Activated B cell treated with CpG ODN at 0.5 μM for 24 hours (primary cell): Measurements from ENCODE around the gene ADRA2C. TPM values are rescaled to one million over a fixed set of nuclear protein-coding genes. Genes with fewer than 3 reads are reported as not detected.

Experiments used
- ATAC-seq: fragments of 200-7000 bp; cut with Tn5 transposase; one replicate; pipeline ENCODE4 v1.10.0; 2021; ENCODE audit warnings: low read depth, mild to moderate bottlenecking, moderate library complexity
- CTCF ChIA-PET: fragments of 350-600 bp; sonication (Branson Sonifier 250); formaldehyde crosslinking; loops from one replicate; lab custom pipeline; 2021; ENCODE audit warnings: antibody characterized with exemption; lab: Charles Lee
- POLR2A ChIA-PET: fragments of 350-600 bp; sonication (Branson Sonifier 250); formaldehyde crosslinking; loops from one replicate; lab custom pipeline; 2021; ENCODE audit warnings: antibody characterized with exemption; lab: Charles Lee
- DNase-seq: peaks from one replicate; pipeline ENCODE4 v3.0.0; 2022
- H3K27ac Mint-ChIP-seq: one replicate; pipeline ENCODE4 v1.8.0; 2020; ENCODE audit warnings: mixed read lengths
- H3K27me3 Mint-ChIP-seq: one replicate; pipeline ENCODE4 v1.8.0; 2021; ENCODE audit warnings: mixed read lengths
- H3K36me3 Mint-ChIP-seq: one replicate; pipeline ENCODE4 v1.8.0; 2021; ENCODE audit warnings: low read depth, mixed read lengths
- H3K4me1 Mint-ChIP-seq: one replicate; pipeline ENCODE4 v1.8.0; 2021; ENCODE audit warnings: mixed read lengths
- H3K4me3 Mint-ChIP-seq: one replicate; pipeline ENCODE4 v1.8.0; 2020; ENCODE audit warnings: mild to moderate bottlenecking, mixed read lengths
- H3K9me3 Mint-ChIP-seq: one replicate; pipeline ENCODE4 v1.8.0; 2020; ENCODE audit warnings: mixed read lengths
- intact Hi-C: fragments of 100-400 bp; cut with micrococcal nuclease; formaldehyde crosslinking; loops from one replicate; pipeline ENCODE4 v1.15.1; 2024
- total RNA-seq: library from RNA; stranded (reverse); gene quantifications from 2 replicates; pipeline ENCODE4 v1.2.3, GENCODE V29; 2022
- TF ChIP-seq, protein P1 (sequence below): fragments of 200-600 bp; IDR thresholded peaks from one replicate; pipeline ENCODE4 v1.8.0; 2022; ENCODE audit warnings: antibody characterized with exemption, mild to moderate bottlenecking

Gene ADRA2C
- total RNA-seq, 1 donor from 2014 or later, result not detected

DNA sequence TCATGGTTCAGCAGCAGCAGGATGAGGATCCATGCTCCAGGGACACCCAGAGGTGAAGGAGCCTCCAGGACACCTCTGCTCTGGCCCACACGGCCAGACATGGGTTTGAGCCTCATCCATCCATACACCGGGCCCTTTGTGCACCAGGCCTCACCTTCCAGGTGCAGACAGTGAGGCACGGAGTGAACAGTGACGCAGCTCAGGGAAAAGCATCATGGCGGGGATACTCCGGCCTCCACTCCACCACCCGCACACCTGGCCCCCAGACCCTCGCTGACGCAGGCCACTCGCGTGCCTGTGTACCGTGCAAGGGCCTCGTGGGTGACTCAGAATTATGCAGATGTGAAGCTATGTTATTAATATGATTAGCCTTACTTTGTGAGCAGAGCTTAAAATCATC is 33.3 kb downstream of the ADRA2C start:
- ChIA-PET CTCF (no interaction called here), POLR2A (no interaction called here)
- TF ChIP-seq, protein P1, sequence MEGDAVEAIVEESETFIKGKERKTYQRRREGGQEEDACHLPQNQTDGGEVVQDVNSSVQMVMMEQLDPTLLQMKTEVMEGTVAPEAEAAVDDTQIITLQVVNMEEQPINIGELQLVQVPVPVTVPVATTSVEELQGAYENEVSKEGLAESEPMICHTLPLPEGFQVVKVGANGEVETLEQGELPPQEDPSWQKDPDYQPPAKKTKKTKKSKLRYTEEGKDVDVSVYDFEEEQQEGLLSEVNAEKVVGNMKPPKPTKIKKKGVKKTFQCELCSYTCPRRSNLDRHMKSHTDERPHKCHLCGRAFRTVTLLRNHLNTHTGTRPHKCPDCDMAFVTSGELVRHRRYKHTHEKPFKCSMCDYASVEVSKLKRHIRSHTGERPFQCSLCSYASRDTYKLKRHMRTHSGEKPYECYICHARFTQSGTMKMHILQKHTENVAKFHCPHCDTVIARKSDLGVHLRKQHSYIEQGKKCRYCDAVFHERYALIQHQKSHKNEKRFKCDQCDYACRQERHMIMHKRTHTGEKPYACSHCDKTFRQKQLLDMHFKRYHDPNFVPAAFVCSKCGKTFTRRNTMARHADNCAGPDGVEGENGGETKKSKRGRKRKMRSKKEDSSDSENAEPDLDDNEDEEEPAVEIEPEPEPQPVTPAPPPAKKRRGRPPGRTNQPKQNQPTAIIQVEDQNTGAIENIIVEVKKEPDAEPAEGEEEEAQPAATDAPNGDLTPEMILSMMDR, result no peak
- DNase-seq (no peak), ATAC-seq (no peak)
- Mint-ChIP-seq H3K4me1 (no peaks in the 10 kb centered on the region), H3K9me3 (peaks cover 19% of the 10 kb centered on the region), H3K27me3 (peaks cover 3% of the 10 kb centered on the region), H3K4me3 (no peak overlapping the region), H3K27ac (no peak overlapping the region), H3K36me3 (no peaks in the 10 kb centered on the region)
- intact Hi-C loops, result no loop called here

DNA sequence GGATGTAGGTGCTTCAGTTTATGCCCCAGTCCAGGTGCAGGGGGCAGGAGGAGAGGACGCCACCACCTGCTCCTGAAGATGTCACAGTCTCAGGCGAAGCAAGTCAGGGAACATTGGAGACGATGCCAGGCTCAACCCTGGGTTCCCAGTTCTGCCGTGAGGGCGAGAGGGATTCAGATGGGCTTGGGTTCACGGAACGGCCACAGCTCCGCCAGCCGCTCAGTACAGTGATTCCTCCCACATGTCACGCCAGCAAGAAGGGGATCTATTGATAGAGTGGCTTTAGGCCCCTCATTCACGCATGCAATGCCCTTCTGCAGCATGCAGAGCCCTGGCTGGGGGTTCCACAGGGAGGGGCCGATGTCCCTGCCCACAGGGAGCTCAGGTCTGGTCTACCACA is 34.2 kb downstream of the ADRA2C start:
- TF ChIP-seq, protein P1, result no peak
- H3K36me3 Mint-ChIP-seq, result no peaks in the 10 kb centered on the region
- ATAC-seq (no peak), DNase-seq (no peak)
- peaks cover 3% of the 10 kb centered on the region for H3K27me3 Mint-ChIP-seq
- H3K4me3 Mint-ChIP-seq, result no peak overlapping the region
- POLR2A ChIA-PET, result no interaction called here
- intact Hi-C loops, result no loop called here
- peaks cover 13% of the 10 kb centered on the region for H3K9me3 Mint-ChIP-seq
- no peak overlapping the region for H3K27ac Mint-ChIP-seq
- CTCF ChIA-PET, result no interaction called here
- no peaks in the 10 kb centered on the region for H3K4me1 Mint-ChIP-seq

DNA sequence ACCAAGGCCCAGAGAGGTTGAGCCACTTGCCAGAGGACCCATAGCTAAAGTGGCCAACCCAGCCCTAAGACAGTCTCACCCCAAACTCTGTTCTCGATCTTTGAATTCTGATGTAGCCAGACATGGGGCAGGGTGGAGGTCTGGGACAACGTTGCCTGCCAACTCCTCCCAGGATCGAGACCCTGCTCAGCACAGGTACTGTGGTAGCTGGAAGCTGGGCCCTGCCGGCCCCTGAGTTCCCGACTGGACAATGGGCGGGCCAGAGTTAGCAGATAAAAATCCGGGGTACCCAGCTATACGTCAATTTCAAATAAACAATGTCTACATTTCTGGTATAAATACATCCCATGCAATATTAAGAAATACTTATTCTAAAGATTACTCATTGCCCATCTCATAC is 35.3 kb downstream of the ADRA2C start:
- H3K27me3 Mint-ChIP-seq, result peaks cover 5% of the 10 kb centered on the region
- no peak overlapping the region for H3K27ac Mint-ChIP-seq
- no peak for ATAC-seq
- CTCF ChIA-PET, result no interaction called here
- H3K4me1 Mint-ChIP-seq, result no peaks in the 10 kb centered on the region
- TF ChIP-seq, protein P1, result no peak
- H3K4me3 Mint-ChIP-seq, result no peak overlapping the region
- POLR2A ChIA-PET, result no interaction called here
- intact Hi-C loops, result no loop called here
- H3K9me3 Mint-ChIP-seq, result peaks cover 4% of the 10 kb centered on the region
- no peak for DNase-seq
- no peaks in the 10 kb centered on the region for H3K36me3 Mint-ChIP-seq

DNA sequence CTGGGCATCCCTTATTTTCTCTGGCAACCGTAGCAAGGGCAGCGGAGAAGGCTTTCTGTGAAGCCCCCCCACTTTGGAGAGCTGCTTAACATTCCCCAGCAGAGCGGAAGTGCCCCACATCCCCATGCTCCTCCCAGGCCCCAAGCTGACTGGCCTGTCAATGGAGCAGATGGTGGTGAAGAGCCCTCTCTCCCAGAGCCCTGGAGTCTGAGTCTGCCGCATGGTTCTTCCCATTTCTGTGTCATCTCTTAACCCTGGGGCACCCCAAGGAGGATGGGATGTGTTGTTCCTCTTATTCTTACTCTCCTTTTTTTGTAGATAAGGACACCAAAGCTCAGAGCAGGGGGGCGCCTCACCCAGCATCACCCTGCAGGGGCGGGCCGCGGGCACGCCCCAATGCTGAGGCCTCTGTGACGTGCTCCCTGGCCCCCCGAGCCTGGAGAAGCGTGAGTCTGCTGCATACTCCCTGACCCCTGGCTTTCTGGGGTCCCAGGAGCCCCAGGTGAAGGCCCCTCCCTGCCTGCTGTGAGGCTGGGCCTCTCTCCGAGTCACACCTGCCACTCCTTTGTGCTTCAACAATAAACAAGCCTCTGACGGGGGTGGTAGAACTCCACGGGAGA is 35.9 kb downstream of the ADRA2C start:
- no peak for ATAC-seq
- no peak for DNase-seq
- TF ChIP-seq, protein P1, result no peak
- Mint-ChIP-seq H3K27me3 (peaks cover 7% of the 10 kb centered on the region), H3K9me3 (no peaks in the 10 kb centered on the region), H3K36me3 (no peaks in the 10 kb centered on the region), H3K4me3 (no peak overlapping the region), H3K4me1 (no peaks in the 10 kb centered on the region), H3K27ac (no peak overlapping the region)
- ChIA-PET POLR2A (no interaction called here), CTCF (no interaction called here)
- intact Hi-C loops, result no loop called here

DNA sequence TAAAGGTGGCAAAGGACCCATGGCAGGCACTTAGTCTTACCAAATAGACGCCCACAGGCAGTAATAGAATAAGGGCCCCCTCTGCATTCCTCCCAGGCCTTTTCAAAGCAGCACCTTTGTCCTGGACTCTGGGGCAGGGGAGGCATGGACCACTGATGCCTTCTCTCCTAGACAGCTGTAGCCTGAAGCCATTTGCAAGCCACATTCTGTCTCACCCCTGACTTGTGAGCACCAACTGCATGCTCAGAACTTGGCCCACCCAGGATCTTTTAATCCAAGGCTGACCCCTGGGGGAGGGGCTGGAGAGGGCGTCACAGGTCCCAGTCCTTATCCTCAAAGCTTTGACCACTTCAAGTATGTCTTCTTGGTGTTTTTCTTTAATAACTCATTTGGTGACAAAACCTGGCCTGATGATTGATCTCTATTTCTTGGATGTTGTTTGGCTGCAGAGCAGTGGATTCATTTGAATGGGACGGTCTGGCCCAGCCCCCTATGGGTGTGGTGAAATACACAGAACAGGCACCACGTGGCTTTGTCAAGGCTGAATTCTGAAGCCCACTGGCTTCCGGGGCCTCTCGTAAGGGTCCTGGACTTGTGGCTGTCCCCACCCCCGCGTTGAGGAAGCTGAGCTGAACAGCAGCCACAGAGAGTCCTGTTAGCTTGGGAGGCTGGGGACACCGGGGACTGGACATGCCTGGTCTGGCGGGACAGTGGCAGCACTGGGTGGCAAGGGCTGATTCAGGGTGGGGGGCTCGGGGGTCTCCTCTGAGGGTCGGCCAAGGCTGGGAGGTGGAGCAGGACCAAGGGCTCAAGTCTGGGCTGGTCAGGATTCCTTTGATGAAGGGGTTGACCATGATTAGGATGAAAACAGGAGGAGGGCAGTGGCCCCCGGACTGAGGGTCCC is 36.6 kb downstream of the ADRA2C start:
- Mint-ChIP-seq H3K9me3 (no peaks in the 10 kb centered on the region), H3K4me3 (no peak overlapping the region), H3K4me1 (no peaks in the 10 kb centered on the region), H3K27ac (no peak overlapping the region), H3K36me3 (no peaks in the 10 kb centered on the region), H3K27me3 (peaks cover 10% of the 10 kb centered on the region)
- DNase-seq, result no peak
- TF ChIP-seq, protein P1, result no peak
- CTCF ChIA-PET, result no interaction called here
- ATAC-seq, result no peak
- POLR2A ChIA-PET, result no interaction called here
- intact Hi-C loops, result no loop called here
